DND-41 (cell line): ENCODE data around the gene FAM181B.

ENCODE experiments used
- ATAC-seq: fragments of 200-7000 bp; cut with Tn5 transposase; 3 replicates; pipeline ENCODE4 v1.9.1; 2021; ENCODE audit warnings: low read depth; ENCODE audit not compliant: insufficient read depth
- DNase-seq: peaks from one replicate; pipeline ENCODE4 v3.0.0-alpha.2; 2020
- H2AFZ ChIP-seq: 2 replicates; pipeline ENCODE4 v1.6.0; 2012; ENCODE audit warnings: low read depth, low read length
- H3K27ac ChIP-seq: 2 replicates; pipeline ENCODE4 v1.5.1; 2012; ENCODE audit warnings: low read length, inconsistent platforms
- H3K27me3 ChIP-seq: fragments of 200-600 bp; sonication (generic); 2 replicates; pipeline ENCODE4 v1.6.0; 2012; ENCODE audit warnings: low read length, mild to moderate bottlenecking, inconsistent platforms; ENCODE audit not compliant: insufficient read depth, poor library complexity
- H3K36me3 ChIP-seq: 2 replicates; pipeline ENCODE4 v1.5.1; 2012; ENCODE audit warnings: low read length, inconsistent platforms; ENCODE audit not compliant: insufficient read depth
- H3K4me1 ChIP-seq: 2 replicates; pipeline ENCODE4 v1.5.1; 2012; ENCODE audit warnings: mild to moderate bottlenecking, low read length; ENCODE audit not compliant: insufficient read depth
- H3K4me2 ChIP-seq: 2 replicates; pipeline ENCODE4 v1.6.0; 2012; ENCODE audit warnings: mild to moderate bottlenecking, moderate library complexity, low read length, inconsistent platforms; ENCODE audit not compliant: insufficient read depth
- H3K4me3 ChIP-seq, 2 experiments: fragments of 200-600 bp in 1 of 2; shearing (Covaris generic) in 1 of 2; 2 replicates each; pipeline ENCODE4 v1.5.1; 2012 to 2016; ENCODE audit warnings: inconsistent platforms in 2 of 2, low read length in 2 of 2, mild to moderate bottlenecking in 2 of 2, low read depth in 1 of 2, moderate library complexity in 1 of 2
- H3K79me2 ChIP-seq: 2 replicates; pipeline ENCODE4 v1.6.0; 2012; ENCODE audit warnings: low read length, inconsistent platforms; ENCODE audit not compliant: insufficient read depth
- H3K9ac ChIP-seq: 2 replicates; pipeline ENCODE4 v1.6.0; 2012; ENCODE audit warnings: low read depth, mild to moderate bottlenecking, inconsistent platforms, low read length, moderate library complexity
- H3K9me3 ChIP-seq: 2 replicates; pipeline ENCODE4 v1.5.1; 2012; ENCODE audit warnings: low read length, moderate library complexity, mild to moderate bottlenecking, inconsistent platforms; ENCODE audit not compliant: insufficient read depth, severe bottlenecking
- H4K20me1 ChIP-seq: 2 replicates; pipeline ENCODE4 v1.6.0; 2012; ENCODE audit warnings: low read length; ENCODE audit not compliant: insufficient read depth
- EZH2 ChIP-seq: IDR thresholded peaks from 3 replicates; pipeline ENCODE4 v1.6.1; 2012; ENCODE audit warnings: borderline replicate concordance, low read depth, mild to moderate bottlenecking, moderate library complexity, low read length, inconsistent platforms; ENCODE audit not compliant: severe bottlenecking
- TF ChIP-seq, protein P1 (sequence below): IDR thresholded peaks from 2 replicates; pipeline ENCODE4 v1.5.1; 2012; ENCODE audit warnings: borderline replicate concordance, low read length, moderate library complexity, mild to moderate bottlenecking; ENCODE audit not compliant: poor library complexity, severe bottlenecking; ENCODE audit errors: extremely low read depth

Gene FAM181B, protein sequence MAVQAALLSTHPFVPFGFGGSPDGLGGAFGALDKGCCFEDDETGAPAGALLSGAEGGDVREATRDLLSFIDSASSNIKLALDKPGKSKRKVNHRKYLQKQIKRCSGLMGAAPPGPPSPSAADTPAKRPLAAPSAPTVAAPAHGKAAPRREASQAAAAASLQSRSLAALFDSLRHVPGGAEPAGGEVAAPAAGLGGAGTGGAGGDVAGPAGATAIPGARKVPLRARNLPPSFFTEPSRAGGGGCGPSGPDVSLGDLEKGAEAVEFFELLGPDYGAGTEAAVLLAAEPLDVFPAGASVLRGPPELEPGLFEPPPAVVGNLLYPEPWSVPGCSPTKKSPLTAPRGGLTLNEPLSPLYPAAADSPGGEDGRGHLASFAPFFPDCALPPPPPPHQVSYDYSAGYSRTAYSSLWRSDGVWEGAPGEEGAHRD

DNA sequence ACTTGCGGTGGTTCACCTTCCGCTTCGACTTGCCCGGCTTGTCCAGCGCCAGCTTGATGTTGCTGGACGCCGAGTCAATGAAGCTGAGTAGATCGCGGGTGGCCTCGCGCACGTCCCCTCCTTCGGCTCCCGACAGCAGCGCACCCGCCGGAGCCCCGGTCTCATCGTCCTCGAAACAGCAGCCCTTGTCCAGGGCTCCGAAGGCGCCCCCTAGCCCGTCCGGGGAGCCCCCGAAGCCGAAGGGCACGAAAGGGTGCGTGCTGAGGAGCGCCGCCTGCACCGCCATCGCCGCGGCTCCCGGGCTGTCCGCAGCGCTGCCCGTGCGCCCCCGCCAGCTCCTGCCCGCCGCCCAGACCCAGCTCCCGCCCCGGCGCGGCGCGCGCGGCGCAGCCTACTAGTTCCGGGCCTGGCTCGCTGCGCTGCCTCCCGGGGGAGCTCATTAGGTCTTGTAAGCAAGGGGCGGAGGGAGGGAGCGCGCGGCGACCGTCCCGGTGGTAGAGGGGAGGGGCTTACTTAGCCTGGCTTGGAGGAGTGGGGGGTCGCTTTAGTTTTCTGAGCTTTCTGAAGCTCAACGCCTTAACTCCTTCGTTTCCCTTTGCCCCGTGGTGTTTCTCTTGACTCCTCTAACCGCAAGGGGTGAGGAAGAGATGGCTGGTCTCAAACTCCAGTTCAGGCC lies at the start of gene FAM181B:
TSS of gene FAM181B (minus strand) at position 421 of the 676 bp plus-strand sequence. CDS start at position 286, 135 bp downstream.
- Histone ChIP-seq H3K9ac (no peak within 1 kb of the TSS), H3K4me1 (no peaks in the 10 kb centered on the region), H3K4me3 (no peak within 1 kb of the TSS), H3K4me2 (no peak within 1 kb of the TSS), H2AFZ (no peak within 1 kb of the TSS), H3K27me3 (no peaks in the 10 kb centered on the region), H3K27ac (no peak within 1 kb of the TSS), H4K20me1 (no peaks in the 10 kb centered on the region), H3K9me3 (peaks cover 3% of the 10 kb centered on the region), H3K36me3 (no peaks in the 10 kb centered on the region), H3K79me2 (no peaks in the 10 kb centered on the region)
- ATAC-seq (no peak), DNase-seq (no peak)
- TF ChIP-seq, protein P1, sequence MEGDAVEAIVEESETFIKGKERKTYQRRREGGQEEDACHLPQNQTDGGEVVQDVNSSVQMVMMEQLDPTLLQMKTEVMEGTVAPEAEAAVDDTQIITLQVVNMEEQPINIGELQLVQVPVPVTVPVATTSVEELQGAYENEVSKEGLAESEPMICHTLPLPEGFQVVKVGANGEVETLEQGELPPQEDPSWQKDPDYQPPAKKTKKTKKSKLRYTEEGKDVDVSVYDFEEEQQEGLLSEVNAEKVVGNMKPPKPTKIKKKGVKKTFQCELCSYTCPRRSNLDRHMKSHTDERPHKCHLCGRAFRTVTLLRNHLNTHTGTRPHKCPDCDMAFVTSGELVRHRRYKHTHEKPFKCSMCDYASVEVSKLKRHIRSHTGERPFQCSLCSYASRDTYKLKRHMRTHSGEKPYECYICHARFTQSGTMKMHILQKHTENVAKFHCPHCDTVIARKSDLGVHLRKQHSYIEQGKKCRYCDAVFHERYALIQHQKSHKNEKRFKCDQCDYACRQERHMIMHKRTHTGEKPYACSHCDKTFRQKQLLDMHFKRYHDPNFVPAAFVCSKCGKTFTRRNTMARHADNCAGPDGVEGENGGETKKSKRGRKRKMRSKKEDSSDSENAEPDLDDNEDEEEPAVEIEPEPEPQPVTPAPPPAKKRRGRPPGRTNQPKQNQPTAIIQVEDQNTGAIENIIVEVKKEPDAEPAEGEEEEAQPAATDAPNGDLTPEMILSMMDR, result no peak
- TF ChIP-seq EZH2, result no peak

DNA sequence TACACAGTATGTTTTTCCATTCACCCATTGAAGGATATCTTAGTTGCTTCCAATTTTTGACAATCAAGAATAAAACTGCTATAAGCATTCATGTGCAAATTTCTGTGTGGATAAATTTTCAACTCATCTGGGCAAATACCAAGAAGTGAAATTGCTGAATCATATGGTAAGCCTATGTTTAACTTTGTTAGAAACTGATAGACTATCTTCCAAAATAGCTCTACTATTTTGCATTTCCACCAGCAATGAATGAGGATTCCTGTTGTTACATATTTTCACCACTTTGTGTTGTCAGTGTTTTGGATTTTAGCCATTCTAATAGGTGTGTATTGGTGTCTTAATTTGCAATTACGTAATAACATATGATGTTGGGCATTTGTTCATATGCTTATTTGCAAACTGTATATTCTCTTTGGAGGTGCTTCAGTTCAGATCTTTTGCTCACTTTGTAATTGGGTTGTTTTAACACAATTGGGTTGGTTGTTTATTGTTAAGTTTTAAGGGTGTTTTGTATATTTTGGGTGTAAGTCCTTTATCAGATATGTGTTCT lies 49.2 kb upstream of the FAM181B start:
- TF ChIP-seq, protein P1, result no peak
- no peak for TF ChIP-seq EZH2
- Histone ChIP-seq H3K36me3 (no peaks in the 10 kb centered on the region), H3K4me2 (no peak overlapping the region), H3K4me3 (no peak overlapping the region), H3K9me3 (no peaks in the 10 kb centered on the region), H2AFZ (no peak overlapping the region), H3K27ac (no peak overlapping the region), H3K9ac (no peak overlapping the region), H3K27me3 (no peaks in the 10 kb centered on the region), H3K79me2 (no peaks in the 10 kb centered on the region), H4K20me1 (no peaks in the 10 kb centered on the region), H3K4me1 (no peaks in the 10 kb centered on the region)
- DNase-seq, result no peak
- ATAC-seq, result no peak

DNA sequence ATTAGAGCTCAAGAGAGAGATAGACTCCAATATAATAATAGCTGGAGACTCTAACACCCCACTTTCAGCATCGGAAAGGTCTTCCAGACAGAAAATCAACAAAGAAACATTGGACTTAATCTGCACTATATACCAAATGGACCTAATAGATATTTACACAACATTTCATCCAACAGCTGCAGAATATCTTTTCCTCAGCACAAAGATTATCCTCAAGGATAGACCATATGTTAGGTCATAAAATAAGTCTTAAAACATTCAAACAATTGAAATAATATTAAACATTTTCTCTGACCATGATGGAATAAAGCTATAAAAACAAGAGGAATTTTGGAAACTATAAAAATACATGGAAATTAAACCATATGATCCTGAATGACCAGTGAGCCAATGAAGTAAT lies 45.1 kb upstream of the FAM181B start:
- no peaks in the 10 kb centered on the region for H3K9me3 ChIP-seq
- H4K20me1 ChIP-seq, result no peaks in the 10 kb centered on the region
- H2AFZ ChIP-seq, result no peak overlapping the region
- ATAC-seq (no peak), DNase-seq (no peak)
- no peaks in the 10 kb centered on the region for H3K27me3 ChIP-seq
- no peak overlapping the region for H3K4me2 ChIP-seq
- no peaks in the 10 kb centered on the region for H3K79me2 ChIP-seq
- no peak overlapping the region for H3K9ac ChIP-seq
- H3K27ac ChIP-seq, result no peak overlapping the region
- no peaks in the 10 kb centered on the region for H3K36me3 ChIP-seq
- TF ChIP-seq, protein P1, result no peak
- no peak for TF ChIP-seq EZH2
- H3K4me3 ChIP-seq, result no peak overlapping the region
- no peaks in the 10 kb centered on the region for H3K4me1 ChIP-seq
